ENCODE results near the gene MYO9B.
"Not testable (repeated sequence)": the region's sequence is repeated elsewhere in the genome, so short reads cannot be mapped to it uniquely, and the experiment has no call there.

The MYO9B gene

DNA sequence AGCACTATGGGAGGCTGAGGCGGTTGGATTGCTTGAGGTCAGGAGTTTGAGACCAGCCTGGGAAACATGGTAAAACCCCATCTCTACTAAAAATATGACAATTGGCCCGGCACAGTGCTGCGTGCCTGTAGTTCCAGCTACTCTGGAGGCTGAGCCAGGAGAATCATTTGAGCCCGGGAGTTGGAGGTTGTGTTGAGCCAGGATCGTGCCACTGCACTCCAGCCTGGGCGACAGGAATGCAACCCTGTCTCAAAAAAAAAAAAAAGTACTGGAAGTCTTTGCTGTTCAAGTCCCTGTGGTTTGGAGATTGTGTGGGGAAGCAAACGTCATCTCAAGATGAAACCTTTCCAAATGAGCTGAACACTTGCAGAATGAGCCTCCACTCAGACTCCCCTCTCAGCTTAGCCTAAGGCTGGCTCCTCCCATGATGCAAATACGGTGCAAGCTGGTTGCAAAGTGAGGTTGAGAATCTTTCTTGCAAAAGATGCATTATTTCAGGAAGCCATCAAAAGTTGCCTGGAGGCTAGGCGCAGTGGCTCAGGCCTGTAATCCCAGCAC is 46.2 kb downstream of the MYO9B start:
- no peak for DNase-seq

DNA sequence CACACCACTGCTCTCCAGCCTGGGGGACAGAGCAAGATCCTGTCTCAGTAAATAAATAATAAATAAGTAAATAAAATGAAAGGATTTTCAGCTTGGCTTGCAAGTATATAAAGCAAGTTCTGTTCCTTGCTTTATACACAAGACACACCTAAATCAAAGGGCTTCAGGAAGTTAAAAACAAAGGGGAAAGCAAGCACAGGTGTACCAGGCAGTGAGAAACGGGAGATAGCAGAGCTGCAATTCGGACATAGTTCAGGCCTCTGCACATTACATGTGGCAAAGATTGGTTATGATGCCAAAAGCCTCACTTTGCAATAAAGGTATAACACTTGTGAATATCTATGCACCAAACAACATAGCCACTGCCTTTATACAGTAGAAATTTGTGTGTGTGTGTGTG is 47.5 kb downstream of the MYO9B start:
- no peak for DNase-seq

DNA sequence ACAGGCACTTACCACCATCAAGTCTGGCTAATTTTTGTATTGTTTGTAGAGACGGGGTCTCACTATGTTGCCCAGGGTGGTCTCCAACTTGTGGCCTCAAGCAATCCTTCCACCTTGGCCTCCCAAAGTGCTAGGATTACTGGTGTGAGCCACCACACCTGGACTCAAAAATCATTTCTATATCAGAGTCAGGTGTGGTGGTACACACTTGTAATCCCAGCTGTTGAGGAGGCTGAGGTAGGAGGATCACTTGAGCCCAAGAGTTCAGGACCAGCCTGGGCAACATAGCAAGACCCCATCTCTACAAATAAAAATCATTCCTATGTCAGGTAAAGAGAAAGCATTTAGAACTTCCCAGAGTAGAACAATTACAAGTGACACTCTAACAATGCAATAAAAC is 48.4 kb downstream of the MYO9B start:
- DNase-seq, result no peak

DNA sequence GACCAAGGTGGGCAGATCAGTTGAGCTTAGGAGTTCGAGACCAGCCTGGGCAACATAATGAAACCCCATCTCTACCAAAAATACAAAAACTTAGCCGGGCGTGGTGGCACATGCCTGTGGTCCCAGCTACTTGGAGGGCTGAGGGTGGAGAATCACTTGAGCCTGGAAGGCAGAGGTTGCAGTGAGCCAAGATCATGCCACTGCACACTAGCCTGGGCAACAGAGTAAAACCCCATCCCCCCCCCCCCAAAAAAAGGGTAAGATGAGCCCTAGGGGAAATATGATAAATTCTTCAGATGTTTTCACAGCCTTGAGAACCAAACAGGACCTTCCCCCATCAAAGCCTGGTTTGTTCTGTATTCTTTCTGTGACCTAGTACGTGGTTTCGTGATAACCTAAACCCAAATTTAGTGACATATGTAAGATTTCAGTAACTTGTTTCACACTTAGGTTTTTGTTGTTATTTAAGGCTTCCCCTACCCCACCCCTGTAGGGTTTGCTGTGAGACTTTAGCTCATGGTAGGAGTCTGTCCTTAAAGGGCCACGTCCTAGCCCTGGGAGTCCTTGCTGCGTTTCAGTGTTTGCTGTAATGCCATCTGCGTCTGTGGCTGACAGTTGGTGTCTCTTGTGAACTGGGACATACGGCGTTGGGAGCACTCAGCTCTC is 49.6 kb downstream of the MYO9B start:
- DNase-seq, result no peak

DNA sequence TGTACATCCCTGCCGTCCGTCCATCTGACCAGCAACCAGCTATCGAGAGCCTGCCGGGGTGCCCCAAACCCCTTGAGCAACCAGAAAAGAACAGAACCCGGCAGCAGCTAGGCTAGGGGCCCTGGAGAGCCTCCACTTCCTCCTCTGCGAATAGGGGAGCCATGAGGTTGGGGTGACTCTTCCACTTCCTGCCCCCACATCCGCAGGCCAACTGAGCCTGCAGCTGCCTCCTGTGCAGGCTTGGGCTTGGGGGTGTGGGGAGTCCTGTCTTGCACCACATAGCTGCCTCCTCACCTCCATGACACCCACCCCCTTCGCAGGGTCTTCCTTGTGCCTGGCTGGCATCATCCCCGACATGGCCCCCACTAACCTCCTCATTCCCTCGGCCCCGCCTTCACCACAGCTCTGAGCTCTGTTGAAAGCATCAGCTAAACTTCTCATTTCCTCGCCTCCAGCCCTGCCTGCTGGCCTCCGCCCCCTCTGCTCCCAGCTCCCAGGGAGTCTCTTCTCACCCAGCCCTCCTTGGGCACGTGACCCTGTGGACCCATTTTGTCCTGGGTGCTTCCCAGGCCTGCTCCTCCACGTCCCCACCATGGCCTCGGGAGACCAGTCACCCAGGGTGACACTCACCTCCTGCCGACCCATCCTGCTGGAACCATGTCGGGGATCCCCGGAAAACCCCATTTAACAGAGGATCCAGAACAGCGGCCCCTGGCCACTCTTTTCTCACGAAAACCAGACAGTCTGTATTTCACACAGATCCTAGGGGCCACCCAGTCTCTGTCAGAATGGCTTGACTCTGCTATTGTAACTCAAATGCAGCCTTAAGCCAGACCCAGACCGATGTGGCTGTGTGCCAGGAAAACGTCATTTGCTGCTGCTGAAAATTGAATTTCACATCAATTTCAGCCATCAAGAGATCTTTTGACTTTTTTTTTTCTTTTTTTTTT is 50.4 kb downstream of the MYO9B start:
- no peak for DNase-seq

DNA sequence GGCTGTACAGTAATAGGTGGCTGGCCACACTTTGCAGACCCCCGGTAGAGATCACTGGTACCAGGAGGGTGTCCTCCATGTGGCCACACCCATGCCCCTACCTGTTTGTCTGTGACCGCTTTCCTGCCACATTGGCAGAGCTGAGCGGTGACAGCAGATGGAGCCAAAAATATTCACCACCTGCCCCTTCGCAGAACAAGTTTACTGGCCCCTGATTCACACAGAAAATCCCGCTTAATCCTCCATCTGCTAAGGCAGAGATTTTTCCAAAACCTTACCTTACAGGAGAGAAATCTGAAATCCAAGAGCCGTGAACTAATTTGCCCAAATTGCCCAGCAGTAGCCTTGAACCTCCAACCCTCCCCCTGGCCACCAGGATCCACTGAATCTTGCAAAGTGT is 52.1 kb downstream of the MYO9B start:
- DNase-seq, result no peak

DNA sequence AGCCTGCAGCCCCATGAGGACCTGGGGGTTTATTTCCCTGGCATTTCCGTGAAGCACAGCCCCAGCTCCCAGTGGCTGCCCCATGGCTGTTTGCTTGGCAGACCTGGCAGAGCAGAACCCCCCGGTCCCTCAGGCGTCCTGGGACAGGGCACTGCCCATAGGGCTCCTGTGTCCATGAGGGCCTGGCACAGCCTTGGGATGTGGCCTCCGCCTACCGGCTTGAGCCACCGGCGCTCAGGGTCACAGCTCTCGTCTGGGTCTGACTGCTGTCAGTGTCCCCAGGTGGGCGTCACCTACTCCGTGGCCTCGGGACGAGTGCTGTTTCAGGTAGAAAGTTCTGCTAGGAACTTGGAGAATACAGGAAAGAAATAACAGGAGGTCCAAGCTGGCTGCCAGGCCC is 52.8 kb downstream of the MYO9B start:
- DNase-seq, result no peak

DNA sequence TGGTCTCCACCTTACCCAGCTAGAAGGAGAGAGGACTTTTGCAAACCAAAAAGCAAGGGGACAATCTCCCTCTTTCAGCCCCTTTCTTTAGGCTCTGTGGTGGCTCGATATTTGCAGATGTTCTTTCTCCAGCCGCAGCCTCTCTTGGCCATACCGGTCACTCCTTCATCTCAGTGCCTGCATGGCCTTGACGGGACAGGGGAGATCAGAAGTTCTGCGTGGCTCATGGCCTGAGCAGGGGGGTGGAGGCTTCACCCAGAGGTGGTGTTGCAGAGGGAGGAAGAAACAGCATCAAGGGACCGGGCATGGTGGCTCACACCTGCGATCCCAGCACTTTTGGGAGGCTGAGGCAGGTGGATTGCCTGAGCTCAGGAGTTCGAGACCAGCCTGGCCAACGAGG is 53.2 kb downstream of the MYO9B start:
- no peak for DNase-seq

DNA sequence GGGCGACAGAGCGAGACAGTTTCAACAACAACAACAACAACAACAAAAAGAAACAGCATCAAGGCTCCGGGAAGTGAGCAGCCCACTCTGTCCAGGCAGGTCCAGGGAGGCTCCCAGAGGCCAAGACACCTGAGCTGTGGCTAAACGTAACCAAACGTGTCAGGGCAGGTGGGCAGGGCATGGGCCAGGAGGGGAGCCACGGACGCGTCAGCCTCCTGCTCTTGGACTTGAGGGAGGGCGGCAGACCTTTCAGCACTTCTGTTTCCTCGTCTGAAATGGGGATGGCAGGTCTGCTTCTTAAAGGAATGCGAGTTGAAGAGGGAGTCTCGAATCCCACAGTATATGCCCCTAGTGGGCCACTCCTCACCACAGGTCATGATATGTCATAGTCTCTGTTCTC is 53.8 kb downstream of the MYO9B start:
- no peak for DNase-seq

DNA sequence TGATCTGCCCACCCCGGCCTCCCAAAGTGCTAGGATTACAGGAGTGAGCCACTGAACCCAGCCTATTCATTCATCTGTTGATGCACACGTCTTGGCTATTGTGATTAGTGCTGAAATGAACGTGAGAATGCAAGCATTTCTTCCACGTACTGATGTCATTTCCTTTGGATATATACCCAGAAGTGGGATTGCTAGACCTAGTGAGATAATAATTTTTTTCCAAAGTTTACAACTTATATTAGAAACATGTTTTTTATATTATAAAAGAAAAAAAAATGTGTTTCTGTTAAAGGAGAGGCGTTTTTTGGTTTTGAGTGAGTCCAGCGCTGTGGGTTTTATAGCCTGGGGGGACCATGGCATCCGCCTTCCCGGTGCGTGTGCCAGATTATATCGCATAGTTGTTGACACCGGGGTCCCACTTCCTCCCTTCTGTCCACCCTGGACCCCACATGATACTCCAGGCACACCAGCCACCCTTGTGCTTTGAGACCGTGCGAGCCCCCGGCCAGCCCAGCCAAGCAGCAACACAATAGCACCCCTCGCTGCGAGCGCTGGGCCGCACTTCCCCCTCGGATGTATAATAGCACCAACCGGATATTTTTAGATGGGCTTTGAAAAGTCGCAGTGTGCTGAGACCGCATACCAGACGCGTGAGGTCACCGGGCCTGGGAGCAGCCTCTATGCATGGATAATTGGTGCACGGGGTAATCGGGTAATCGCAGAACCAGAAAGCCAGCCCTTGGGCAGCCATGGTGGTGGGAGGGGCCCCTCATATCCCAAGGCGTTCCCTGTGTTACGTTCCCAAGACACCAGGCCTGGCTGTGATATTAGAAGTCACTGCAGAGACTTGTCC is 59.6 kb downstream of the MYO9B start:
- DNase-seq, result peak; percentile 37

DNA sequence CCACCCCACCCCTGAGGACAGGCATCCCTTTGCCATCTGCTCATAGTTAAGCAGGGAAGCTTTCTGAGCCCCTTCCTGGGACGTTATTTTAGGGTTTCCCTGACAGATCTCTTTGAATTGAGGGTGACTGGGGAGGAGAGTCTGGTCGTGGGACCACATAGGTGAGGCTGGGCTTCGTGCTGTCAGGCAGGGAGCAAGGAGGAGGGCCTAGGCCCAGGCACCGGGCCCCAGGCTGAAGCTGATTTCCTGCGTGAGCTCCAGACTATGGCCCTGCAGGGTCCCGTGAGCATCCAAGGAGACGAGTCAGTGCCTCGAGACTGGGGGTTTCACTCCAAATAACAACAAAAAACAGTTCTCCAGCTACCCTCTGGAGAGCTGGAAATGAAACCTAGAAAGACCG is 60.4 kb downstream of the MYO9B start:
- no peak for DNase-seq

DNA sequence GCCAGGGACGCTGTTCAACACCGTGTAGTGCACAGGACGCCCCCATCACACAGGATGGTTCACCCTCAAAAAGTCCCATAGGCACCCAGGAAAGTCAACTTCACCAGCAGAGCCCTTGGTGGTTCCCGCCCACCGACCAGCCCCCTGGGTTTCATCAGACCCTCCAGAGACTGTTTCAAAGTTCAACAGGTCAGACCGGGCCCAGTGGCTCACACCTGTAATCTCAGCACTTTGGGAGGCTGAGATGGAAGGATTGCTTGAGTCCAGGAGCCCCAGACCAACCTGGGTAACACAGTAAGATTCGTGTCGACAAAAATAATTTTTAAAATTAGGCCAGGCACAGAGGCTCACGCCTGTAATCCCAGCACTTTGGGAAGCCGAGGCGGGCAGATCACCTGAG is 61.0 kb downstream of the MYO9B start:
- no peak for DNase-seq

DNA sequence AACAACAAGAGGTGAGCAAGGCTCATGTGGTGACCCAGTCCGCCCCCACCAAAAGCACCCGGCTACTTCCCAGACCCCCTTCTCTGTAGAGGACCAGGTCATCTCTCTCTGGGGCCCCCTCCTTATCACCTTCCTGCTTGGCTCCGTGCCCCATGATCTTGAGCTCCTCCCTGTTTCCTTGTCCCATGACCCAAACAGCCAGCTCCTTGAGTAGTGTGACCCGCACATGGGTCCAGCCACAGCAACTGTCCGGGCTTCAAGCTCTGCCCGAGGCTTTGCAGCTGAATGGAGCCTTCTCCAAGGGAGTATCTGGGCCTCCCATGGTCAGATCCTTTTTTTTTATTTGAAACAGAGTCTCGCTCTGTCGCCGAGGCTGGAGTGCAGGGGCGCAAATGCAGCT is 61.8 kb downstream of the MYO9B start:
- DNase-seq, result no peak

DNA sequence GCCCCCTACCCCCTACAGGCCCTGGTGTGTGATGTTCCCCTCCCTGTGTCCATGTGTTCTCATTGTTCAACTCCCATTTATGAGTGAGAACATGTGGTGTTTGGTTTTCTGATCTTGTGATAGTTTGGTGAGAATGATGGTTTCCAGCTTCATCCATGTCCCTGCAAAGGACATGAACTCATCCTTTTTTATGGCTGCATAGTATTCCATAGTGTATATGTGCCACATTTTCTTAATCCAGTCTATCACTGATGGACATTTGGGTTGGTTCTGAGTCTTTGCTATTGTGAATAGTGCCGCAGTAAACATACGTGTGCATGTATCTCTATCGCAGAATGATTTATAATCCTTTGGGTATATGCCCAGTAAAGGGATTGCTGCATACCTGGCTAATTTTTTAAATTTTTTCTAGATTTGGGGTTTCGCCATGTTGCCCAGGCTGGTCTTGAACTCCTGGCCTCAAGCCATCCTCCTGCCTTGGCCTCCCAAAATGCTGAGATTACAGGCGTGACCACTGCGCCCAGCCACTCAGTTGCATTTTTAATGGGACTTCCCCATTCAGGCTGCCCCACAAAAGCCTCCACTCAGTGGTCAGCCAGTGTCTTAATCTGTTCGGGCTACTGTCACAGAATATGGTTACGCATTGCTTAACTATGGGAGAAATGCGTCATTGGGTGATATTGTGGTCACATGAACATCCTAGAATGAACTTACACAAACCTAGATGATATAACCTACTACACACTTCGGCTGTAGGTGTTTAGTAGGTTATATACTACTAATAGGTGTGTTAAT is 62.7 kb downstream of the MYO9B start:
- DNase-seq, result not testable (repeated sequence)

DNA sequence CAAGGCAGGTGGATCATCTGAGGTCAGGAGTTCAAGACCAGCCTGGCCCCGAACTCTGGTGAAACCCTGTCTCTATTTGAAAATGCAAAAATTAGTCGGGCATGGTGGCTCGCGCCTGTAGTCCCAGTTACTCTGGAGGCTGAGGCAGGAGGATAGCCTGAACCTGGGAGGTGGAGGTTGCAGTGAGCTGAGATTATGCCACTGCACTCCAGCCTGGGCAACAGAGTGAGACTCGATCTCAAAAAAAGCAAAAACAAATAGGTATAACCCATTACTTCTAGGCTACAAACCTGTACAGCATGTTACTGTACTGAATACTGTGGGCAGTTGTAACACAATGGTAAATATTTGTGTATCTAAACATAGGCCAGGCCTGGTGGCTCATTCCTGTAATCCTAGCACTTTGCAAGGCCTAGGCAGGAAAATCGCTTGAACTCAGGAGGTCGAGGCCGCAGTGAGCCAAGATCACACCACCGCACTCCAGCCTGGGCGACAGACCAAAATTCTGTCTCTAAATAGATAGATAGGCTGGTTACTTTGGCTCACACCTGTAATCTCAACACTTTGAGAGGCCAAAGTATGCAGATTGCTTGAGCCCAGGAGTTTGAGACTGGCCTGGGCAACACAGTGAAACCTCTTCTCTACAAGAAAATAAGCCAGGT is 63.5 kb downstream of the MYO9B start:
- DNase-seq, result no peak

DNA sequence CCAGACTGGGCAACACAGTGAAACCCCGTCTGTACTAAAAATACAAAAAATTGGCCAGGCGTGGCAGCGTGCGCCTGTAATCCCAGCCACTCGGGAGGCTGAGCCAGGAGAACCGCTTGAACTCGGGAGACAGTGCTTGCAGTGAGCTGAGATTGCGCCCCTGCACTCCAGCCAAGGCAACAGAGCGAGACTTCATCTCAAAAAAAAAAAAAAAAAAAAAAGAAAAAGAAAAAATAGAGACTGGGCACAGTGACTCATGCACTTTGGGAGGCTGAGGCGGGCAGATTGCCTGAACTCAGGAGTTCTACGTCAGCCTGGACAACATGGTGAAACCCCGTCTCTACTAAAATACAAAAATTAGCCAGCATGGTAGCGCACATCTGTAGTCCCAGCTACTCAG is 69.2 kb downstream of the MYO9B start:
- DNase-seq, result not testable (repeated sequence)

DNA sequence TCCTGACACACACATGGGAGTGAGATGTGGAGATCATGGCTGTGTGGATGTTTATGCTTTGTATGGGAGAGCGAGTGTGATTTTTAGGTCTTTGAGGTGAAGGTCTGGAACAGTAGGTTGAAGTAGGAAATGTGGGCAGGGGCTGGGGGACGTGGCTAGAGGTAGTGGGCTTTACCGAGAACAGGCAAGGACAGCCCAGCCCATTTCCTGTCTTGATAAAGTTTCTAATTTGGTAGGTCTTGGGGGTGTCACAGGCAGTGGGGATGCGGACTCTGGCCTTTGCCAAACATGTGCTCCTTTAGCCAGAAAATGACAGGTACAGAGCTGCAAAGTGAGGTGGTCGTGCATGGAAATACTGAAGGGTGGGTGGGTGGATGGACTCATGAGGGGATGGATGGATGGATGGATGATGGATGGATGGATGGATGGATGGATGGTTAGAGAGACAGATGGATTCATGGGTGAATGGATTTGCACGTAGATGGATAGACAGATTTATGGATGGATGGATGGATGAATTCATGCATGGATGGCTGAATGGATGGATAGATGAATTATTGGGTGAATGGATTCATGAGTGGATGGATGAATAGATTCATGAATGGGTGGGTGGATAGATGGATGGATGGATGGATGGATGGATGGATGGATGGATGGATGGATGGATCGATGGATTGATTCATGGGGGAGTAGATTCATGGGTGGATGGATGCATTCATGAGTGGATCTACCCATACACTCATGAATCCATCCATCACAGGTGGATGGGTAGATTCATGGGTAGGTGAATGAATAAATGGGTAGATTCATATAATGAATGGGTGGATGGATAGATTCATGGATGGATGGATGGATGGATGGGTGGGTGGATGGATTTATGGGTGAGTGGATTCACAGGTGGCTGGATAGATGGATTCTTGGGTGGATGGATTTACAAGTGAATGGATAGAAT is 70.2 kb downstream of the MYO9B start:
- no peak for DNase-seq

DNA sequence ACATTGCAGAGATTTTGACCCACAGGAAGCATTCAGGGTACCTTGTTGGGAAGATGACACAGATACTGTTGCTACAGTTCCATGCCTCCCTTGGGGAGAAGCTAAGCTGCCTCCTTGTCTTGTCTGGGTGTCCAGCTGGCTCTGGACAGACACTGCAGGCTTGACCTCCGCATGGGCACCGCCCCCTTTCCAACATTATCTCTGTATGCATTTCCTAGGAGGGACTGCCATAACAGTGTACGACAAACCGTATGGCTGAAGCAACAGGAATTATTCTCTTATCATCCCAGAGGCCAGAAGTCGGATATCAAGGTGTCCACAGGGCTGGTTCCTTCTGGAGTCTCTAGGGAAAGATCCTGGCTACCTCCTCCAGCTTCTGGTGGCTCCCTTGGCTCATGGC is 72.6 kb downstream of the MYO9B start:
- no peak for DNase-seq

DNA sequence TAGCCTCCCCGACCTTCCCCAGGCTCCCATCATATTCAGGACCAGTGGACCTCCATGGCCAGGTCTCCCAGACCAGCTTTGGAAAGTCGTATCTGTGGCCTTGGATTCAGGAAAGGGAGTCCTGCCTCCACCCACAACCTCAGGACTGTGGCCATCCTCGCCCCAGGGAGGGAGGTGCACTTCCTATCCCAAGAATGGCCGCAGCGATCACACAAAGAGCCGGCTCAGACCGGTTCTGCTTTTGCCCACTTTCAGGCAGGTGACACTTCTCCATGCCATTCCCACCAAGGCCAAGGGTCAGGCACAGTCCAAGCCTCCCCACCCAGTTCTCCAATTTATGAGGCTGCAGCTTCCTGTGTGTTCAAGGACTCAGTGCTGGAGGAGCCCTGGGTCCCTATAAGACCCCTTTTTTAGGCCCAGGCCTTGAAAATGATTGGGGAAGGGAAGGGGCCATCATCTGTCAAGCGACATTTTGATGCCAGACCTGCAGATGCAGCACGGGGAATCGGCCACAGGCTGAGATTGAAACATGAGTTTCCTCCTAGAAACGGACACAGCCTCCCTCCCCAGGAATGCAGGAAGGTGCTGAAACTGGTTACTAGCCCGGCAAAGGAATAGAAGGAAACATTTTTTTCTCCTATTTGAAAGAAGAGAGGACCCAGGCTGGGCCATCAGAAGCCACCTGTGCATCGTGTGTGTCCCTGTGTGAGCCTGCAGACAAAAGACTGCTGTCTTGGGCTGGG is 74.0 kb downstream of the MYO9B start:
- DNase-seq, result no peak

DNA sequence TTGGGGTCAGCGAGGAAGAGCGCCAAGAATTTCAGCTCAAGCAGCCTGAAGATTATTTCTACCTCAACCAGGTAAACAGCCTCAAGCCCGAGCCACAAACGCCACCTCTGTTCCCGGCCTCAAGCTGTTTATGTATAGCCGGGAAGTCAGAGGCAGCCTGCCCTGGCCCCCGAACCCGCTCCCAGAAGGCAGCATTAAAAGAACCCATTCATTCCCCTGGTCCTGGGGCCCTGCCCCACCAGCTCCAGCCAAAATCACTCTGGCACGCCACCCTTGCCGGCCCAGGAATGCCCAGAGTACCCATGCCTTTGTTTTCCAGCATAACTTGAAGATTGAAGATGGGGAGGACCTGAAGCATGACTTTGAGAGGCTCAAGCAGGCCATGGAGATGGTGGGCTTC is 78.4 kb downstream of the MYO9B start:
- DNase-seq, result no peak

Measured in NCI-H1436 treated with DMSO at 0.1 percent for 48 hours (cell line).